Measurements from ENCODE around the gene DNAL4. TPM values are rescaled to one million over a fixed set of nuclear protein-coding genes. Genes with fewer than 3 reads are reported as not detected.

The DNAL4 gene, protein sequence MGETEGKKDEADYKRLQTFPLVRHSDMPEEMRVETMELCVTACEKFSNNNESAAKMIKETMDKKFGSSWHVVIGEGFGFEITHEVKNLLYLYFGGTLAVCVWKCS
- total RNA-seq = 10 to 100 TPM in 3 of 4 donors, 1 to 10 TPM in 1; 7.9 to 15.0 (median 11.5) TPM
- 10 to 100 TPM; 18.7 to 25.8 (median 23.8) TPM for polyA plus RNA-seq

- peak; percentile 99 for DNase-seq
- WGBS, 2 donors = 0 to 1% methylated on average over 47 of the region's 47 CpGs
- Histone ChIP-seq H3K4me1 (peaks cover 0 to 15% (median 15%) of the 10 kb centered on the region in 4 donors), H3K9me3 (no peaks in the 10 kb centered on the region), H3K27ac (peak within 1 kb of the TSS; percentile 82 to 90 (median 84)), H3K36me3 (peaks cover 0 to 13% (median 0%) of the 10 kb centered on the region in 4 donors), H3K4me3 (peak within 1 kb of the TSS; percentile 61 to 94 (median 85)), H3K27me3 (no peaks in the 10 kb centered on the region)
- TF ChIP-seq CTCF (IDR thresholded peaks at IDR 0.05) (no peak), EP300 (IDR thresholded peaks at IDR 0.05) (no peak), POLR2AphosphoS5 (IDR thresholded peaks at IDR 0.05) (peak in 3 of 4 donors; percentile 61 to 69 (median 69))
- intact Hi-C loops (cut with DNase I) = loop anchor here (5.0 kb wide), 2 partner anchors 37 to 48 kb away; partner anchors contain the start of genes NPTXR and SUN2
Measured at GRCh38 chr22:38793721-38794466, at the start of gene DNAL4. Gene DNAL4 (minus strand): TSS chr22:38794143. CDS start chr22:38782731, 11,412 bp downstream.

DNA sequence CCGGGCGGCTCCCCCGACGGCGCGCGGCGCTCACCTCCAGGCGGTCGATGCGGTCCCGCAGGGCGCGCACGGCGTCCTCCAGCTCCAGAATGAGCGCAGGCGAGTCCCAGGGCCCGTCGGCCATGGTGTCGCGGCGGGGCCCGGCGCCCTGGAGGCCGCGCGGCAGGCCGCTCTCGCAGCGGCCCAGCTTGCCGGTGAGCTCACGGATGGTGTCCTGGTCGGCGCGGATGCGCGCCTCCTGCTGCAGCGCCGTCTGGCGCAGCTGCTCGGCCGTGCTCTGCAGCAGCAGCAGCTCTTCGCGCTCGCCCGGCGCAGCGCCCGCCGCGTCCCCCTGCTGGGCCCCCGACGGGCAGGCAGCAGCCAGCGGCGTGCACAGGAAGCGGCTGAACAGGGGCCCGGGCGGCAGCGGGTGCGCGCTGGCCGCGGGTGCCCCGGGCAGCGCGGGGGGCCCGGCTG lies 49.3 kb upstream of the DNAL4 start:
- 0 to 1% methylated on average over 68 of the region's 68 CpGs for WGBS, 2 donors

DNA sequence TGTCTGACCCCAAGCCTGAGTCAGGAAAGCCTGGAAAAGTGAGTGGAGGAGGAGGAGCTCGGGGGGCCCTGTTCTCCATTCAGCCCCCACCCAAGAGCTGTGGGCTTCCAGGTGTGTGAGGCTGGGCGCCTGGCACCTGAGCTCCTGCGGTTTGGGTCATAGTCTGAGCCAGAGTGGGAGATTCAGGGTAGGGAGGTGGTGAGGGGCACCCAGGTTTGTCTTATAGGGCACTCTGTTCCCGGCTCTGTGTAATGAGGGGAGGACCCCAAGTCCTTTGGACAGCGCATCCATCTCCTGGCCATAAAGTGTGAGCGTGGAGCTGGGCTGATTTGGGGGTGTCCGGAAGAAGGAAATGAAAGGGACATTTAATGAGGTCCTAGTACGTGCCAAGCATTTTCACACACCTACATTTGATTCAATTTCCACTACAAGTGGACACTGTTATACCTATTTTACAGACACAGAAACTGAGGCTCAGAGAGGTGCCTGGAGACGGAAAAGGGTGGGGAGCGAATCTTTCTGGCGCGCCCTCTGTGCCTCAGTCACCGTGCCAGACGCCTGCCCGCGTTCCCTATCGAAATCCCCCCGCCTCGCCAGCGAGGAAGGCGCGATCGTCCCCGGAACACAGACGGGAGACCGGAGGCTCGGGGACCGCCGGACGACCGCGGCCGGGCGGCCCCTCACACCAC lies 48.7 kb upstream of the DNAL4 start:
- Histone ChIP-seq H3K27ac (peak overlapping the region; percentile 75 to 83 (median 82)), H3K27me3 (no peaks in the 10 kb centered on the region), H3K36me3 (no peaks in the 10 kb centered on the region), H3K4me1 (peaks cover 0 to 20% (median 17%) of the 10 kb centered on the region in 4 donors), H3K4me3 (peak overlapping the region; percentile 31 to 56 (median 55)), H3K9me3 (no peaks in the 10 kb centered on the region)
- DNase-seq = no peak
- 18 to 25% methylated on average over 34 of the region's 34 CpGs for WGBS, 2 donors
- no peak for TF ChIP-seq CTCF (IDR thresholded peaks at IDR 0.05)
- no peak for TF ChIP-seq EP300 (IDR thresholded peaks at IDR 0.05)
- TF ChIP-seq POLR2A (IDR thresholded peaks at IDR 0.05) = no peak
- TF ChIP-seq POLR2AphosphoS5 (IDR thresholded peaks at IDR 0.05) = no peak
- intact Hi-C loops (cut with DNase I) = loop anchor here (5.0 kb wide), 2 partner anchors 50 to 85 kb away; partner anchors contain the start of genes DNAL4 and SUN2

More for the DNA sequence above, 49.3 kb upstream of the DNAL4 start:
- TF ChIP-seq CTCF (IDR thresholded peaks at IDR 0.05) = peak in 1 of 4 experiments; percentile 42
- peak in 1 of 4 donors; percentile 7 for TF ChIP-seq POLR2AphosphoS5 (IDR thresholded peaks at IDR 0.05)
- TF ChIP-seq POLR2A (IDR thresholded peaks at IDR 0.05) = no peak
- TF ChIP-seq EP300 (IDR thresholded peaks at IDR 0.05) = no peak
- Histone ChIP-seq H3K27me3 (no peaks in the 10 kb centered on the region), H3K4me3 (peak overlapping the region; percentile 31 to 56 (median 55)), H3K4me1 (peaks cover 0 to 20% (median 17%) of the 10 kb centered on the region in 4 donors), H3K36me3 (no peaks in the 10 kb centered on the region), H3K9me3 (no peaks in the 10 kb centered on the region), H3K27ac (peak overlapping the region; percentile 75 to 83 (median 82))
- intact Hi-C loops (cut with DNase I) = loop anchor here (5.0 kb wide), 2 partner anchors 51 to 86 kb away; partner anchors contain the start of genes DNAL4 and SUN2
- peak; percentile 79 for DNase-seq

DNA sequence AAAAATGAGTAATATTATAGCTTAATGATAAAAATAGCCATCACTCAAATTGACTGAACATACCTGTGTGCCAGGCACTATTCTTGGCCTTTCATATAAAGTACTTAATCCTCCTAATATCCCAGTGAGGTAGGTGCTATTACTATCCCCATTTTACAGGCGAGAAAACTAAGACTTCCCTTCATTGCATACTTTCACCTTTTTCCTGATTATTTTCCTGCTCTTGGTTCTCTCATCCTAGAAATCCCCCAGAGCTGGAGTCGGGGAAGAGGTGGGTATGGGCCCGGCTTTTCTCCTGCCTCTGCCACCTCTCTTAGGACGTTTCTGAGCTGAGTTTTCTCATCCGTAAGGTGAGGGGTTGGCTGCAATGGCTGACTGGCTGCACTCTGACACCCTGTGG lies 47.7 kb upstream of the DNAL4 start:
- Histone ChIP-seq H3K27ac (no peak overlapping the region), H3K9me3 (no peaks in the 10 kb centered on the region), H3K27me3 (no peaks in the 10 kb centered on the region), H3K4me1 (peaks cover 0 to 20% (median 17%) of the 10 kb centered on the region in 4 donors), H3K4me3 (no peak overlapping the region), H3K36me3 (no peaks in the 10 kb centered on the region)
- 68 to 84% methylated on average over 5 of the region's 5 CpGs for WGBS, 2 donors
- TF ChIP-seq POLR2A (IDR thresholded peaks at IDR 0.05) = no peak
- no peak for TF ChIP-seq EP300 (IDR thresholded peaks at IDR 0.05)
- no peak for TF ChIP-seq POLR2AphosphoS5 (IDR thresholded peaks at IDR 0.05)
- TF ChIP-seq CTCF (IDR thresholded peaks at IDR 0.05) = no peak
- DNase-seq = no peak
- intact Hi-C loops (cut with DNase I) = loop anchor here (5.0 kb wide), 2 partner anchors 49 to 84 kb away; partner anchors contain the start of genes DNAL4 and SUN2

Measured in sigmoid colon (tissue), 7 donors.